NCI-H226 (cell line): Measurements from ENCODE around the gene ZNF467.

Experiments used
- DNase-seq: peaks from one replicate; pipeline ENCODE4 v3.0.0-alpha.2; 2015

ZNF467 gene

GRCh38 chr7:149769915-149770314 lies 3.5 kb downstream of the ZNF467 start:
- DNase-seq = no peak

GRCh38 chr7:149768931-149769330 lies 4.5 kb downstream of the ZNF467 start:
- DNase-seq = no peak

GRCh38 chr7:149767068-149767467 lies 6.3 kb downstream of the ZNF467 start:
- DNase-seq = no peak

GRCh38 chr7:149766135-149766675 lies 7.2 kb downstream of the ZNF467 start:
- no peak for DNase-seq

- no peak for DNase-seq
Observed at GRCh38 chr7:149765399-149766121, 7.8 kb downstream of the ZNF467 start.

- no peak for DNase-seq
Observed at GRCh38 chr7:149764481-149765398, 8.6 kb downstream of the ZNF467 start.

- DNase-seq = no peak
Observed at GRCh38 chr7:149763563-149764240, 9.7 kb downstream of the ZNF467 start.

- no peak for DNase-seq
Observed at GRCh38 chr7:149762610-149763009, 10.8 kb downstream of the ZNF467 start.

- no peak for DNase-seq
Observed at GRCh38 chr7:149762089-149762488, 11.3 kb downstream of the ZNF467 start.

- no peak for DNase-seq
Observed at GRCh38 chr7:149761307-149761706, 12.1 kb downstream of the ZNF467 start.

GRCh38 chr7:149760538-149760937 lies 12.8 kb downstream of the ZNF467 start:
- no peak for DNase-seq

- no peak for DNase-seq
Observed at GRCh38 chr7:149759093-149759860, 14.1 kb downstream of the ZNF467 start.

GRCh38 chr7:149753375-149754233 lies 19.8 kb downstream of the ZNF467 start:
- DNase-seq = no peak

GRCh38 chr7:149752646-149753045 lies 20.7 kb downstream of the ZNF467 start:
- no peak for DNase-seq

- DNase-seq = no peak
Observed at GRCh38 chr7:149751043-149751775, 22.2 kb downstream of the ZNF467 start.

GRCh38 chr7:149750122-149750845 lies 23.1 kb downstream of the ZNF467 start:
- no peak for DNase-seq

- no peak for DNase-seq
Observed at GRCh38 chr7:149748076-149748874, 25.1 kb downstream of the ZNF467 start.

- DNase-seq = no peak
Observed at GRCh38 chr7:149743476-149744255, 29.7 kb downstream of the ZNF467 start.
